H54 (cell line): Measurements from ENCODE around the gene GPR12.
A peak's percentile ranks its signal among the peaks of the same experiment; 100 is the strongest.

Experiments
- DNase-seq: peaks from one replicate; pipeline ENCODE4 v3.0.0; 2011; ENCODE audit warnings: low spot score, mixed read lengths; ENCODE audit not compliant: insufficient read length
- FAIRE-seq: peaks from 3 replicates; lab custom pipeline; 2011; peaks lifted over from hg19 to GRCh38; lab: Jason Lieb, UNC
- POLR2A ChIP-seq: IDR thresholded peaks from 2 replicates; pipeline ENCODE4 v1.6.1; 2011; ENCODE audit warnings: low read depth, mild to moderate bottlenecking, low read length

Gene GPR12

DNA sequence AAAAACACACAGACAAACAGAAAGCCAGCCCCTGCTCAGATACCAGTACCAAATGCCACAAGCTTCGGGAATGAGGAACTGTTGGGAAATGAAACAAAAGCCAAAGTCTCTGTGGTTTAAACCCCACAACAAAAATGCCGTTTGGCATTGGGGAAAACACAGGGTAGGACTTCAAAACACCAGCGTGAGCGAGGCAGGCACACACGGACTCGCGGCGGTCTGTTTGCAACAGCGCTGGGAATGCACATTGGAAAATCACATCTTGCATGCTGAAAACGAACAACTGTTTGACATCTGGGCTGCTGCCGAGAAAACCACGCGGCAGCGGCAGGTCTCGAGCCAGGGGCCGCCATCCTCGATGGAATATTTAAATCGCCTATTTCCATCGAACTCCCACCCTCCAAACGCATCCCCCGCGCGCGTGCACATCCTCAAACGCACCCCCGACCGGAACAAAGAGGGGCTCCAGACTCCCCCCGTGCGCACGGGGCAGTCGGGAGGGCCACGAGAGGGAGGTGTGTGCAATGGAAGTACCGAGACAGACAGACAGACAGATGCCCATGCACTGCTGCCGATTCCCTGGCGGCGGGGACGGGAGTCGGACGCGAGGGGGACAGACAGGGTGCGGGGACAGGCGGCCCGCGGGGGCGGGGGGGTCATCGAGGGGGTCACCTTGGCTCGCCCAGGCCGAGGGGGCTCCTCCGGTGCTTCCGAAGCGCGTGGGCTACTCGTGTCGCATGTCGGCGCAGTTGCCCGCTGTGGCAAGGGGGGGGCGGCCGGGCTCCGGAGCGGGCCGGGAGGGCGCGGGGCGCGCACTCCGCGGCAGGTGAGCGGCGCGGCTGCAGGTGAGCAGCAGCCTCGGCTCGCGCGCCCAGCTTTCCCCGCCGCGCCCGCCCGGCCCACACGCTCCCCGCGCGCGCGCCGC, at the start of gene GPR12:
GPR12 (minus strand) TSS at position 880 of the 925 bp plus-strand sequence. CDS start 959 bp downstream, outside the sequence.
- DNase-seq (no peak), FAIRE-seq (no peak)
- no peak for TF ChIP-seq POLR2A

GRCh38 chr13:26810095-26810494, 49.5 kb upstream of the GPR12 start:
- FAIRE-seq (no peak), DNase-seq (no peak)
- TF ChIP-seq POLR2A = no peak

DNA sequence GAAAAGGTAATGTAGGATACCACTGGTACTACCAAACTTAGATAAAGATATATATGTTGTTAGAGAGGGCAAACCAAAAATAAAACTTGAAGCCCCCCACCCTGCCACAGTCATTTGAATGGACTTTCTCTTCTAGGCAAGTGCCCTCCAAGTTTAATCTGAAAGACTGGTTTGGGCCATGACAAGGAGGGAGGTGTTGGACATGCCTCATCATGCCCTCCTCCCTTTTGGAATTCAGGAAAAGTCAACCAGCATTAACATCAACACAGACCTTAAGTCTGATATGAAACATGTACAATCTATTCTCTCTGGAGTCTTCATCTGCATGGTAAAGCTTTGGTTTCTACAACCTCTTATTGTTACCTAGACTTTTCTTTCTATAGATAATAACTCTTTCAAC, 46.3 kb upstream of the GPR12 start:
- DNase-seq = no peak
- no peak for TF ChIP-seq POLR2A
- FAIRE-seq = no peak

DNA sequence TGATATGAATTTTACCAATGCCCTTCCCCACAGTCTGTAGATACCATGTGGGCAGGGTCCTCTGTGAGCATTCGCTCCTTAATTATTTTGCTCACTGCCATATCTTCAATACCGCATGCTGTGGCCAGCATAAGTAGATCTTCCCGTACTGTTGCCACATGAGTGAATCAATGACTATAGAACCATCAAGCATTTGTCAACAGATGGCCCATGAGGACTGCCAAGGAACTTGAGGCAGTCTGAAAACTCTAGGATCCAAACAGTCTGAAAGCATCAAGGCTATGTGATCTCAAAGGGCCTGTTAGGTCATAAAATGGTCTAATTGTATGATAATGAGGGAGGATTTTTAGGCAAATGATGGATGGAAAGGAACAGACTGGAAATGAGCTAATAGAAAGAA, 27.4 kb upstream of the GPR12 start:
- FAIRE-seq (no peak), DNase-seq (no peak)
- no peak for TF ChIP-seq POLR2A

DNA sequence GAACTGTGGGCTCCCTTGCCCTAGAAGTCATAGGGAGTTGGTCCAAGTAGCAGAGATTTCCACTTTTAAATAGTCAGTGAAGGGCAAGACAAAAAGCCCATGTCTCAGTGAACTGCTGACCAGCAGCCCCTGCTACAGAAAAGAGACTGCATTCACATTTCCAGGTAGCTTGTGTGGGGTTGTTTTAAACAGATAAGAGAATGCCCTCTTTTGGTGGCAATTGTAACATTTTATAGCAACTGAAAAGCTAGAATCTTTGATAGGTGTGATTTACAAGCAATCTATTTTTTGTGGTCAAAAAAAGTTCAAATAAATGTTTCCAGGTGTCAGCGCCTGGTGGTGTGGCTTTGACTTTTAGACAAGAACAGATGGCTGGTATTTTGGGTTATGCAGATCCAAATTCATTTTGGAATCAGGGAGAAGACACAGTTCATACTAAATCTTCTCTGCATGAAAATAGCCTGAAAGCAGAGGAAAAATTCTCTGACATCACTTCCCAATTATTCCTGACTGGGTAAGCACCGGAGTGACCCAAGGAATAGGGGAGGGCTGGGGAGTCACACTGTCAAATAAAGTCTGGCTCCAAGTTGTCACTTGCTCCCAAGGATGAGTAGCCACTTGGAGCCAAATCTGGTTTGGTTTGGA, 26.2 kb upstream of the GPR12 start:
- no peak for FAIRE-seq
- TF ChIP-seq POLR2A = no peak
- no peak for DNase-seq

DNA sequence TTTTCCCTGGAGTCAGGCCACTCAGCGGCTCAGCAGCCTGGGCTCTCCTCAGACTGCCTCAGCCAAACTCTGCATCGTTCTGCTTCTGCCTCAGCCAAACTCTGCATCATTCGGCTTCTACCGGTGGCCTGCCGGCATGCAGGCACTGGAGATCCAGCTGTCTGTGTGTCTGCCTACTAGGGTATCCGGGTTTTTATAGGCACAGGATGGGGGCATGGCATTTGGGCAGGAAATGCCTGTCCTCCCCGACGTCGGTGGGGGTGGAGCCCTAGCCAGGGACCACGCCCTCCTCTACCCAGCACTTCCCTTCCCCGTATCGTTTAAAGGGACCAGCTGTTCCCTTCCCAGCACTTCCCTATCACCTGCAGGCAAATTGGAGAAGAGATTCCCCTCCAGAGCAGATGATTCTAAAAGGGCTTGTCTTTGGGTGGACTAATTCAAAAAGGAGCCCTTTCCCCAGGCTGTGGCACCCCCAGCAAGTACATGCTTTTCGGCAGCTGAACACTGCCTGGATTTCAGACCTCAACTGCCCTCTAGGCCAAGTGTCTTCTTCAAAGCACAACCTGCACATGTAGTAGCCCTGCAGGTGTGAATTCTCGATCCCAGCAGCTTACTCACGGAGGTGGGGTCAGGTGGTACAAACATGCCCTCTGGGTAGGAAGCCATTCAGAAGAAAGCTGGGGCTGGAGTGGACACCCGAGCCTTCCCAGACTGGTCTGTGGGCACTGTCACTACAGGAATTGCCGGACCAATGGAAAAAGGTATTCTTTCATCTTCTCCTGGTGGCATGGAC, 25.4 kb upstream of the GPR12 start:
- DNase-seq = no peak
- TF ChIP-seq POLR2A = peak; percentile 21; the same call in 1 of the 2 replicates
- no peak for FAIRE-seq

- DNase-seq (no peak), FAIRE-seq (no peak)
- no peak for TF ChIP-seq POLR2A
These were observed 24.4 kb upstream of the GPR12 start for GRCh38 chr13:26784704-26785639.

GRCh38 chr13:26780411-26780810, 19.8 kb upstream of the GPR12 start:
- no peak for TF ChIP-seq POLR2A
- FAIRE-seq = no peak
- DNase-seq = no peak

GRCh38 chr13:26779321-26779720, 18.7 kb upstream of the GPR12 start:
- DNase-seq = no peak
- TF ChIP-seq POLR2A = no peak
- FAIRE-seq = no peak

- FAIRE-seq (no peak), DNase-seq (no peak)
- no peak for TF ChIP-seq POLR2A
These were observed 11.9 kb upstream of the GPR12 start for GRCh38 chr13:26772531-26772930.

DNA sequence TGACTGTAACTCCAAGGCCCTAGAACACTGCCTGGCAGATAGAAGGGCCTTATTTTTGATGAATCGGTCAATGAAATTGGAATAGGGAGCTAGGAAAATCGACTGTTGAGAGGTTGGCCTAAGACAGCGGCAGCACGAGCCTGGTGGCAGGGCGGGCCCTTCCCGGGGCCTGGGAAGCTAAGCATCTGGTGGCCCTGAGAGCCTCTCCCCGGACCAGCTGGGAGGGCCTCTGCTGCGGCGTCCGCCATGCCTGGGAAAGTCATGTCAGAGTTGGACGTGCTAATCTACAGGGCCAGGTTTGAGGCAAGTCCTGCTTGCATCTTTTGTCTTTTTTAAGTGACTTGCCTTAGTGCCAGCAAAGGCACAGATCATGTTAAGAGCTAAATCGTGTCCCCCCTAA, 11.2 kb upstream of the GPR12 start:
- TF ChIP-seq POLR2A = no peak
- FAIRE-seq = no peak
- DNase-seq = no peak

DNA sequence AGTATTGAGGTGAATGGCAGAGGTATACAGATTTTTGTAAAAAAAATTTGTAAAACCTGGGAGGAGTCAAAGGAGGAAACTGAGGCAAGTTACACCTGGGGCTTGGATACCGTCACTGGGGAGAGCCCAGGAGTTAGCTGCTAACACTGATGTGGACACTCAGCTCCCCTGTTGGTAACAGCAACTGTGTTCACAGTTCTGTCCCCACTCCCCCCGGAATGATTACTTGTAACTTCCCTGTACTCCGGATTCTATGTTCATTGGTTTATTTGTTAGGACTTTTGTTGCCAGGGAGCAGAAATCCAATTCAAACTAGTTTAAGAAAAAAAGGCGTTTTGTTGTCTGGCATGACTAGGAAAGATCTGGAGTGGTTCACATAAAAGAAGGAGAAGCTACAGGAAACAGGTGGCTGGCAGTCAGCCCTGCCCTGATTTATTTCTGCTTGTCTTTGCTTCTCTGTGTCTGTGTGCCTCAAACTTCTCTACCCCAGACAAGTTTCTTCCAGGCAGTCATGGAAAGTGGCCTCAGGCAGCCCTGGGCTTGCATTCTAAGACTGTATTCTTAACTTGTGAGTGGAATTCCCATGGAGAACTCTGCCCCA, 2.3 kb upstream of the GPR12 start:
- DNase-seq (no peak), FAIRE-seq (no peak)
- no peak for TF ChIP-seq POLR2A
